AG04450 (cell line): Measurements from ENCODE around the gene ADAMTS2. TPM values are rescaled to one million over a fixed set of nuclear protein-coding genes. Genes with fewer than 3 reads are reported as not detected.

Source experiments
- CTCF ChIA-PET: fragments of 300-600, 350-600 bp; formaldehyde crosslinking; extraction: SDS; loops from one replicate; lab custom pipeline; 2022; ENCODE audit warnings: antibody characterized with exemption, inconsistent platforms; lab: Charles Lee
- POLR2A ChIA-PET: fragments of 350-600 bp; formaldehyde crosslinking; extraction: SDS; loops from one replicate; lab custom pipeline; 2021; ENCODE audit warnings: antibody characterized with exemption, inconsistent platforms; lab: Yijun Ruan, JAX
- DNase-seq: peaks from one replicate; pipeline ENCODE4 v3.0.0-alpha.2; 2011; ENCODE audit warnings: low read depth, low spot score
- H3K27ac ChIP-seq: one replicate; pipeline ENCODE4 v1.5.1; 2012; ENCODE audit warnings: low read depth, low read length, control low read depth
- H3K27me3 ChIP-seq: one replicate; pipeline ENCODE4 v1.6.0; 2012; ENCODE audit warnings: low read length; ENCODE audit not compliant: control insufficient read depth, insufficient read depth
- H3K4me3 ChIP-seq: 2 replicates; pipeline ENCODE4 v1.5.1; 2011; ENCODE audit warnings: mild to moderate bottlenecking, low read depth, low read length, control low read depth
- H3K9me3 ChIP-seq: 2 replicates; pipeline ENCODE4 v1.5.1; 2012; ENCODE audit warnings: low read length; ENCODE audit not compliant: control insufficient read depth, insufficient read depth
- polyA plus RNA-seq: library from polyadenylated mRNA; depleted of rRNA; stranded (reverse); fragments of >200 nt; gene quantifications from 2 replicates; pipeline ENCODE4 v1.2.3, GENCODE V29; 2011
- TF ChIP-seq, protein P1 (sequence below): IDR thresholded peaks from 2 replicates; pipeline ENCODE4 v1.5.1; 2011; ENCODE audit warnings: low read depth, low read length, control low read depth, inconsistent platforms

ADAMTS2 gene
- polyA plus RNA-seq, 1 experiment, result 22.6 TPM

GRCh38 chr5:179182601-179183000 is 162.7 kb downstream of the ADAMTS2 start:
- no peaks in the 10 kb centered on the region for H3K27me3 ChIP-seq
- ChIA-PET CTCF (interaction anchor here (2.2 kb wide), 1 partner anchor 15 kb away, joined by 8 read pairs; no protein-coding TSS in a partner anchor), POLR2A (no interaction called here)
- peaks cover 17% of the 10 kb centered on the region; the same call in 1 of the 2 replicates for H3K9me3 ChIP-seq
- H3K27ac ChIP-seq, result no peak overlapping the region
- TF ChIP-seq, protein P1, sequence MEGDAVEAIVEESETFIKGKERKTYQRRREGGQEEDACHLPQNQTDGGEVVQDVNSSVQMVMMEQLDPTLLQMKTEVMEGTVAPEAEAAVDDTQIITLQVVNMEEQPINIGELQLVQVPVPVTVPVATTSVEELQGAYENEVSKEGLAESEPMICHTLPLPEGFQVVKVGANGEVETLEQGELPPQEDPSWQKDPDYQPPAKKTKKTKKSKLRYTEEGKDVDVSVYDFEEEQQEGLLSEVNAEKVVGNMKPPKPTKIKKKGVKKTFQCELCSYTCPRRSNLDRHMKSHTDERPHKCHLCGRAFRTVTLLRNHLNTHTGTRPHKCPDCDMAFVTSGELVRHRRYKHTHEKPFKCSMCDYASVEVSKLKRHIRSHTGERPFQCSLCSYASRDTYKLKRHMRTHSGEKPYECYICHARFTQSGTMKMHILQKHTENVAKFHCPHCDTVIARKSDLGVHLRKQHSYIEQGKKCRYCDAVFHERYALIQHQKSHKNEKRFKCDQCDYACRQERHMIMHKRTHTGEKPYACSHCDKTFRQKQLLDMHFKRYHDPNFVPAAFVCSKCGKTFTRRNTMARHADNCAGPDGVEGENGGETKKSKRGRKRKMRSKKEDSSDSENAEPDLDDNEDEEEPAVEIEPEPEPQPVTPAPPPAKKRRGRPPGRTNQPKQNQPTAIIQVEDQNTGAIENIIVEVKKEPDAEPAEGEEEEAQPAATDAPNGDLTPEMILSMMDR, result no peak
- no peak overlapping the region for H3K4me3 ChIP-seq
- no peak for DNase-seq

GRCh38 chr5:179181988-179182387 is 163.3 kb downstream of the ADAMTS2 start:
- H3K4me3 ChIP-seq, result no peak overlapping the region
- ChIA-PET CTCF (interaction anchor here (2.2 kb wide), 1 partner anchor 15 kb away, joined by 8 read pairs; no protein-coding TSS in a partner anchor), POLR2A (no interaction called here)
- no peaks in the 10 kb centered on the region for H3K27me3 ChIP-seq
- no peak overlapping the region for H3K27ac ChIP-seq
- TF ChIP-seq, protein P1, result no peak
- no peak for DNase-seq
- H3K9me3 ChIP-seq, result peaks cover 17% of the 10 kb centered on the region; the same call in 1 of the 2 replicates

GRCh38 chr5:179180921-179181645 is 164.2 kb downstream of the ADAMTS2 start:
- TF ChIP-seq, protein P1, result no peak
- CTCF ChIA-PET, result interaction anchor here (0.7 kb wide), 1 partner anchor 13 kb away, joined by 4 read pairs; no protein-coding TSS in a partner anchor
- Histone ChIP-seq H3K27ac (no peak overlapping the region), H3K27me3 (no peaks in the 10 kb centered on the region), H3K9me3 (peaks cover 17% of the 10 kb centered on the region; the same call in 1 of the 2 replicates), H3K4me3 (no peak overlapping the region)
- no peak for DNase-seq
- POLR2A ChIA-PET, result no interaction called here

- POLR2A ChIA-PET, result no interaction called here
- peaks cover 17% of the 10 kb centered on the region; the same call in 1 of the 2 replicates for H3K9me3 ChIP-seq
- no peak for DNase-seq
- CTCF ChIA-PET, result no interaction called here
- H3K27ac ChIP-seq, result no peak overlapping the region
- H3K27me3 ChIP-seq, result no peaks in the 10 kb centered on the region
- no peak overlapping the region for H3K4me3 ChIP-seq
- TF ChIP-seq, protein P1, result no peak
These were observed 165.1 kb downstream of the ADAMTS2 start for GRCh38 chr5:179180061-179180610.
